Measurements from ENCODE around the gene EDN2. TPM values are rescaled to one million over a fixed set of nuclear protein-coding genes. Genes with fewer than 3 reads are reported as not detected.
A peak's percentile ranks its signal among the peaks of the same experiment; 100 is the strongest.

EDN2 gene
- 19.4 and 39.9 TPM in 2 replicates for total RNA-seq

DNA sequence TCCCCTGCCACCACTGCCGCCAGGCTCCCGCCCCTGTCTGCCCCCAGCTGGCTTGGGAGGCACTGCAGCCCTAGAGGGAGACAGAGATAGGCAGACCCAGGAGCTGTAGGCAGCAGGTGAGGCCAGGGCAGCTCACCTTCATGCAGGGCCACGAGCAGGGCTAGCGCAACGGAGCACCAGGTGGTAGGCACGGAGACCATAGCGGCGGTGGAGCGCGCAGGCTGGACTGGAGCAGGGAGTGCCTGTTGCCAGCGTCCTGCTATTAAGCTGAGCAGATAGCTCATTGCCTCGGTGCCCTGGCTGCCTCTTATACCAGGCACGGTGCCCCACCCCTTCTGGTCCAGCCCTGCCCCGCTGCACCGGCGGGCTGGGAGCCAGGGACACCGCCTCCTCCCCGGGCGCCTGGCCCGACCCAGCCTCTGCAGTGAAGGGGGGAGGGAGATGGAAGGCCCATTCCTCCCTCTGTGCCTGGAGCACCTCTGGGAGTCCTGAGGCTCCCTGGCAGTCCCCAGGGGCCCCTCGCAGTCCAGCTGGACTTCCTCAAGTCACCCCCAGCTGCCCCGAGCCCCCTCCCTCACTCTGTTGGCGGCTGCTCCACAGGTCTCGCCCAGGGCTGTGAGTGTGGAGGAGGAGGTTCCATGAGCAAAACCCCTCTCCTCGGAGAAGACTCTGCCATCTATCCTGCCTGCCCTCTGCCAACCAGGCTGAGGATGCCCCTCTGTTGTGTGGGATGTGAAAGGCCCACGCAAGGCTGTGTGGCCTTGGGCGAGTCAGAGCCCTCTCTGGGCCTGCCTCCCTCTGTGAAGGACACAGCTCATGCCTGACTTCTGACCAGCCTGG is at the start of gene EDN2:
TSS of gene EDN2 (minus strand) at position 282 of the 840 bp plus-strand sequence. CDS start at position 200, 82 bp downstream.
- peak; percentile 61 for DNase-seq (ENCODE audit: low read depth)

GRCh38 chr1:41533731-41534080 is 49.2 kb upstream of the EDN2 start:
- no peak for DNase-seq (ENCODE audit: low read depth)

- no peak for DNase-seq (ENCODE audit: low read depth)
These were observed 48.7 kb upstream of the EDN2 start for GRCh38 chr1:41533016-41533730.

DNA sequence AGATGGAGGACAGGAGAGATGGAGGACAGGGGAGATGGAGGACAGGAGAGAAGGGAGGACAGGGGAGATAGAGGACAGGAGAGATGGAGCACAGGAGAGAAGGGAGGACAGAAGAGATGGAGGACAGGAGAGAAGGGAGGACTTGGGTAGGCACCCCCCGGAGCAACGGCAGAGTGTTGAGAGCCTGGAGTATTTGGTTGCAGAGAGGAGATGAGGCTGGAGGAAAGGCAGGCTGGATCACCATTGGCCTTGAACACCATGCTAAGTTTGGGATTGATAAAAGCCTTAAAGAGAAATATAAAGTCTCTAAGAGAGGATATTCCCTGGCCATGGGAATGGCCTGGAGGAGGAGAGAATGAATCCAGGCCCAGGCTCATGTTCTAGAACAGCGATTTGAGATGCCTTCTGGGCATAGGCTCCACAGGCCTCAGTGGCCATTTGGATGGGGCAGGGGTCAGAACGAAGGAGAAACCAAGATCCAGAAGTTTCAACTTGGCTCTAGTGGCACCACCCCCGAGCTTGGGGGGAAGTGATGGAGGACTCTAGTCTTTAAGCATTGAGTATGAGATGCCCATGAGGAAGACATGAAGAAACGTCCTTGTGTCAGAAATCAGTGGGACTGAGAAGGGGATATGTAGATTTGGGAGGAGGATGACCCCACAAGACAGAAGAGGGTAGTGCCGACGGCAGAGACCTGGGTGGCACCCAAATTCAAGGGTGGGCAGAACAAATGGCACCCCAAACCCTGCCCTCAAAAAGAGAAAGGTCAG is 47.9 kb upstream of the EDN2 start:
- DNase-seq (ENCODE audit: low read depth) = no peak

DNA sequence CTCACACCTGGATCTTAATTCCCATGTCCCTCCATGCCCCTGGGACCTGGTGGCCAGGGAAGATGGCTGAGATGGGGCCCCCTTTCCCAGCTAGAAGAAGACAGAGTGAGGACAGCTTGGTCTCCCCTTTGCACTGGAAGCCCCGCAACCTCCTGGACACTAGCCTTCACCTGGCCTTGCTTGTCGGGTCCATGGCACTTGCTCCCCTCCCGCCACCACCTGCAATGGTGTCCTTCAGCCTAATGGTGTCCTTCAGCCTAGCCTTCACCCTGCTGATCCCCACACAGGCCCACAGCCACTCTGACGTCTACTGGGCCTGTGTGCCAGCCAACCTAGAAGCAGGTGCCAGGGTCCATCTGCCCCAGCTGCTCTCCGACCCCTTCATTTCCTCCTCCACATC is 45.9 kb upstream of the EDN2 start:
- DNase-seq (ENCODE audit: low read depth) = no peak

DNA sequence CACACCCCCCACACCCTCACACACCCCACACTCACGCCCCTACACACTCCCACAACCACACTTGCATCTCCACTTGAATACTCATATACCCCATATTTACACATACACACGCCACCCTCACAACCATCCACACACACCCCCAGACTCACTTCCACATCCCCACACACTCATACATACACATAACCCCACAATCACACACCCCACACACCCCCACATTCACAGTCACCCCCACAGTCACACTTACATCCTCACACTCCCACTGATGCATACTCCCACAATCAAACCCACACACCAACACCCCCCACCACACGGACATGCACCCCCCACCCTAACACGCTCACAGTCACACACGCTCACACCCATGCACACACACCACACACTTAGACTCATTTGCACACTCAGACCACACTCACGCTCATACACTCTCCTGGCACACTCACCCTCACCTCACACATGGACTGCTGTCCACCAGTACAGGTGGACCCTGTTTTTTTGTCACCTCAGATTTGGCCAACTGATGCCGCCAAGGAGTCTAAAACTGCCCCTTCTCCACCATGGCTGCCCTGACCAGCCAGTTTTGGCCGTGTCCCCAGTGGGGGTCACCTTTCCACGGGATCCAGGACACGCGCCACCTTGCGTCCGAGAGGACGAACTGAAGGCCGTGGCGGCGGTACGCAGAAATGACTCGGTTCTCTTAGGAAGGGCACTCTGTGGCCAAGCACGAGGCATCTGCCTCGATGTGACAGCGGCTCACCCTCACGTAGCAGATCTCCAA is 45.3 kb upstream of the EDN2 start:
- DNase-seq (ENCODE audit: low read depth) = no peak

DNA sequence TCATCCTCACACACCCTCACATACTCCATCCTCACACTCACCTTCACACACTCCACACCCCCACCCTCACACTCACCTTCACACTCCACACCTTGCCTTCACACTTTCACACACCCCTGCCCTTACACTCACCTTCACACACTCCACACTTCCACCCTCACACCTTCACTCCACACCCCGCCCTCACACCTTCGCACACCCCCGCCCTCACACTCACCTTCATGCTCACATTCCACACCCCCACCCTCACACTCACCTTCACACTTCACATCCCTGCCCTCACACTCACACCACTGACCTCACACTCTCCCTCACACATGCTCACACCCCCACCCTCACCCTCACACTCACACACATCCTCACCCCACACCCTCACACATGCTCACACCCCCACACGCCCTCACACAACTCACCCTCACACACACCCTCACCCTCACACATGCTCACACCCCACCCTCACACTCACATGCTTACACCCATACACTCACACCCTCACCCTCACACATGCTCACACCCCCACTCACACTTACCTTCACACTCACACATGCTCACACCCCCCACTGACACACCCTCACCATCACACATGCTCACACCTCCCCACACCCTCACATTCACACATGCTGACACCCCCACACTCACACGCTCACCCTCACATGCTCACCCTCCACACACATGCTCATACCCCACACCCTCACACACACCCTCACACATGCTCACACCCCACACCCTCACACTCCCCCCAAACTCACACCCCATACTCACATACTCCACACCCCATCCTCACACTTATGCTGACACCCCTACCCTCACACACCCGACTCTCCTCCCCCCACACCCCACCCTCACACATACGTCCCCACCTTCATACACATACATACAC is 44.5 kb upstream of the EDN2 start:
- no peak for DNase-seq (ENCODE audit: low read depth)

DNA sequence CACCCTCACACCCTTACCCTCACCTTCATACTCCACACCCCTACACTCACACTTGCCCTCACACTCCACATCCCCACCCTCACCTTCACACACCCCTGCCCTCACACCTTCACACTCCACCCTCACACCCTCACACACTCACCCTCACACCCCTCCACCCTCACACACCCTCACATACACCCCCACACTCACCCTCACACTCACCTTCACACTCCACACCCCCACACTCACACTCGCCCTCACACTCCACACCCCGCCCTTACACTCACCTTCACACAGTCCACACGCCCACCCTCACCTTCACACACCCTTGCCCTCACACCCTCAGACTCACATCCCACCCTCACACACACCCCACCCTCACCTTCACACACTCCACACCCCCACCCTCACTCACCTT is 43.6 kb upstream of the EDN2 start:
- no peak for DNase-seq (ENCODE audit: low read depth)

DNA sequence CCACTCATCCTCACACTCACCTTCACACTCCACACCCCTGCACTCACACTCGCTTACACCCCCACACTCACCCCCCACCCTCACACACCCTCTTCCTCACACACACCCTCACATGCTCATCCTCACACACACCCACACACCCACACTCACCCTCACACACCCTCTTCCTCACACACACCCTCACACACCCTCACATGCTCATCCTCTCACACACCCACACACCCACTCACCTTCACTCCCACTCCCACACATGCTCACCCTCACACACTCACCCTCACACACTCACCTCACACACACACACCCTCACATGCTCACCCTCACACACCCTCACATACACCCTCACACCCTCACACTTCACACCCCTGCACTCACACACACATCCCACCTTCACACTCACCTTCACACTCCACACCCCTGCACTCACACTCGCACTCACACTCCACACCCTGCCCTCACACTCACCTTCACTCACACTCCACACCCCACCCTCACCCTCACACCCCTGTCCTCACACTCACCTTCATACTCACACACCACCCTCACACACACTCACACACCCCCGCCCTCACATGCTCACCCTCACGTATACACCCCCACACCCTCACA is 42.6 kb upstream of the EDN2 start:
- DNase-seq (ENCODE audit: low read depth) = no peak

GRCh38 chr1:41525891-41526587 is 41.6 kb upstream of the EDN2 start:
- DNase-seq (ENCODE audit: low read depth) = no peak

GRCh38 chr1:41524676-41525675 is 40.5 kb upstream of the EDN2 start:
- no peak for DNase-seq (ENCODE audit: low read depth)

- DNase-seq (ENCODE audit: low read depth) = no peak
These were observed 39.6 kb upstream of the EDN2 start for GRCh38 chr1:41523949-41524675.

- no peak for DNase-seq (ENCODE audit: low read depth)
These were observed 38.6 kb upstream of the EDN2 start for GRCh38 chr1:41523071-41523470.

GRCh38 chr1:41521766-41522165 is 37.3 kb upstream of the EDN2 start:
- no peak for DNase-seq (ENCODE audit: low read depth)

DNA sequence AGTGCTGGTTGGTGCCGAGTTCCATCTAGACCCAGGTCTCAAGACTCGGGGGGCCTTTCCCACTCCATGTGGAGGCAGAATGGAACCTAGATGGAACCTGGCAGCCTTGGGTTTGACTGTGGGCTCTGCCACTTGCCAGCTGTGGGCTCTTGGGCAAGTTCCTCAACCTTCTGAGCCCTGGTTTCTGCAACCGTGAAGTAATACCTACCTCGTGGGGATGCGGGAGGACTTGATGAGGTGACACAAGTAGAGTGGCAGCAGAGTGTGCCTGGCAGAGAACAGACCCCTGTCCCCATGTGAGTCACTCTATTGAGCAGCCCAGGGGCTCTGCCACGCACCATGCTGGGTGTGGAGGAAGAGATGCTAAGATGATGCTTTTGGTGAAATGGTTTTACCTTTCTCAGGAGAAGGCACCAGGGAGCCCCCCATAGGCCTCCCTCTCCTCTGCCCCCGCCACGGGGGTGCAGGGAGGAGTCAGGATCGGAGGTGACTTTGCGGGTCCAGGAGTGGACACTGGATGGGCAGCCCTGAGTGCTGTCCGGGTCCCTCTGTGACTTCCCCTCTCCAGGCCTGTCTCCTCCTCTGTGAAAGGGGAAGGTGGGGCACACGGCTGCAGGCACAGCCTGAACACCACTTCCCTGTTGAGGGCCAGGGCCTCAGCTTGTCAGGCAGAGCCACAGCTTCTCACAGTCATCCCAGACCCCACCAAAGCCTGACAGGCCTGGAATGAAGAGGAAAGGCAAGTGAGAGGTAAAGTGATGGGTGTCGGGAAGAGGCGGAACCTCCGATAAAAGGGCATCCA is 36.7 kb upstream of the EDN2 start:
- DNase-seq (ENCODE audit: low read depth) = no peak

DNA sequence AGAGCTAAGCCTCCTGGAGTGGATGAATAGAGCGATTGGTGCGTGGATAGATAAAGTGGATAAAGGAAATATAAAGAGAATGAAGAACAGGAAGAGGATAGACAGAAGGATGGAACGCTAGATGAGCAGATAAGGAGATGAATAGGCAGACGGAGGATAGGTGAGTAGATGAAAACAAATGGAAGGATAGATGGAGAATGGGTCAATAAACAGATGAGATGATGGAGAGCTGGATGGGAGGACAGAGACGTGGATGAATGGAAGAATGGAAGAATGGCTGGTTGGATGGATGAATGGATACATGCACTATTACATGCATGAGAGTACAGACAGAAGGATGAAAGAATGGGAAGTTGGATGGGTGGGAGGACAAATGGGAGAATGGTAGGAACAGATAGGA is 35.2 kb upstream of the EDN2 start:
- DNase-seq (ENCODE audit: low read depth) = no peak

- DNase-seq (ENCODE audit: low read depth) = no peak
These were observed 34.0 kb upstream of the EDN2 start for GRCh38 chr1:41518471-41518870.
